ENCODE results near the gene SV2B. TPM values are rescaled to one million over a fixed set of nuclear protein-coding genes. Genes with fewer than 3 reads are reported as not detected.

SV2B gene
- total RNA-seq, 1 donor from 2014 or later = 1.6 TPM

- no peaks in the 10 kb centered on the region for H3K36me3 ChIP-seq (ENCODE audit: control insufficient read depth in 3 of 3, insufficient read depth in 3 of 3, low read length in 3 of 3)
- no peak overlapping the region for H3K27ac ChIP-seq (ENCODE audit: low read depth, low read length)
- no peaks in the 10 kb centered on the region for H3K9me3 ChIP-seq (ENCODE audit: control insufficient read depth in 3 of 3, low read length in 3 of 3)
- no peaks in the 10 kb centered on the region for H3K27me3 ChIP-seq (ENCODE audit: control insufficient read depth in 3 of 3, insufficient read depth in 3 of 3, low read length in 3 of 3)
- no peak overlapping the region for H3K9ac ChIP-seq (ENCODE audit: low read depth in 1 of 3, low read length in 3 of 3)
- H3K4me1 ChIP-seq (ENCODE audit: control insufficient read depth in 3 of 3, insufficient read depth in 3 of 3, low read length in 3 of 3) = no peaks in the 10 kb centered on the region
- H3K4me3 ChIP-seq (ENCODE audit: low read length in 3 of 3) = no peak overlapping the region
Observed at GRCh38 chr15:91200101-91200754, 100.2 kb downstream of the SV2B start.

GRCh38 chr15:91202510-91203102 is 102.5 kb downstream of the SV2B start:
- Histone ChIP-seq H3K9me3 (ENCODE audit: control insufficient read depth in 3 of 3, low read length in 3 of 3) (no peaks in the 10 kb centered on the region), H3K9ac (ENCODE audit: low read depth in 1 of 3, low read length in 3 of 3) (no peak overlapping the region), H3K36me3 (ENCODE audit: control insufficient read depth in 3 of 3, insufficient read depth in 3 of 3, low read length in 3 of 3) (no peaks in the 10 kb centered on the region), H3K4me1 (ENCODE audit: control insufficient read depth in 3 of 3, insufficient read depth in 3 of 3, low read length in 3 of 3) (no peaks in the 10 kb centered on the region), H3K27me3 (ENCODE audit: control insufficient read depth in 3 of 3, insufficient read depth in 3 of 3, low read length in 3 of 3) (no peaks in the 10 kb centered on the region), H3K27ac (ENCODE audit: low read depth, low read length) (no peak overlapping the region), H3K4me3 (ENCODE audit: low read length in 3 of 3) (no peak overlapping the region)

- Histone ChIP-seq H3K9ac (ENCODE audit: low read depth in 1 of 3, low read length in 3 of 3) (no peak overlapping the region), H3K27ac (ENCODE audit: low read depth, low read length) (no peak overlapping the region), H3K9me3 (ENCODE audit: control insufficient read depth in 3 of 3, low read length in 3 of 3) (no peaks in the 10 kb centered on the region), H3K4me1 (ENCODE audit: control insufficient read depth in 3 of 3, insufficient read depth in 3 of 3, low read length in 3 of 3) (no peaks in the 10 kb centered on the region), H3K36me3 (ENCODE audit: control insufficient read depth in 3 of 3, insufficient read depth in 3 of 3, low read length in 3 of 3) (no peaks in the 10 kb centered on the region), H3K4me3 (ENCODE audit: low read length in 3 of 3) (no peak overlapping the region), H3K27me3 (ENCODE audit: control insufficient read depth in 3 of 3, insufficient read depth in 3 of 3, low read length in 3 of 3) (no peaks in the 10 kb centered on the region)
Observed at GRCh38 chr15:91203619-91204203, 103.7 kb downstream of the SV2B start.

- no peaks in the 10 kb centered on the region for H3K4me1 ChIP-seq (ENCODE audit: control insufficient read depth in 3 of 3, insufficient read depth in 3 of 3, low read length in 3 of 3)
- H3K9ac ChIP-seq (ENCODE audit: low read depth in 1 of 3, low read length in 3 of 3) = no peak overlapping the region
- H3K27me3 ChIP-seq (ENCODE audit: control insufficient read depth in 3 of 3, insufficient read depth in 3 of 3, low read length in 3 of 3) = peaks cover 0 to 4% (median 0%) of the 10 kb centered on the region in 3 donors
- no peaks in the 10 kb centered on the region for H3K36me3 ChIP-seq (ENCODE audit: control insufficient read depth in 3 of 3, insufficient read depth in 3 of 3, low read length in 3 of 3)
- H3K27ac ChIP-seq (ENCODE audit: low read depth, low read length) = no peak overlapping the region
- peaks cover 0 to 2% (median 0%) of the 10 kb centered on the region in 3 donors for H3K9me3 ChIP-seq (ENCODE audit: control insufficient read depth in 3 of 3, low read length in 3 of 3)
- no peak overlapping the region for H3K4me3 ChIP-seq (ENCODE audit: low read length in 3 of 3)
Observed at GRCh38 chr15:91208371-91208770, 108.3 kb downstream of the SV2B start.

GRCh38 chr15:91209318-91209717 is 109.3 kb downstream of the SV2B start:
- Histone ChIP-seq H3K27ac (ENCODE audit: low read depth, low read length) (no peak overlapping the region), H3K27me3 (ENCODE audit: control insufficient read depth in 3 of 3, insufficient read depth in 3 of 3, low read length in 3 of 3) (peaks cover 0 to 4% (median 0%) of the 10 kb centered on the region in 3 donors), H3K9ac (ENCODE audit: low read depth in 1 of 3, low read length in 3 of 3) (no peak overlapping the region), H3K4me1 (ENCODE audit: control insufficient read depth in 3 of 3, insufficient read depth in 3 of 3, low read length in 3 of 3) (no peaks in the 10 kb centered on the region), H3K9me3 (ENCODE audit: control insufficient read depth in 3 of 3, low read length in 3 of 3) (peaks cover 0 to 2% (median 0%) of the 10 kb centered on the region in 3 donors), H3K36me3 (ENCODE audit: control insufficient read depth in 3 of 3, insufficient read depth in 3 of 3, low read length in 3 of 3) (no peaks in the 10 kb centered on the region), H3K4me3 (ENCODE audit: low read length in 3 of 3) (no peak overlapping the region)

DNA sequence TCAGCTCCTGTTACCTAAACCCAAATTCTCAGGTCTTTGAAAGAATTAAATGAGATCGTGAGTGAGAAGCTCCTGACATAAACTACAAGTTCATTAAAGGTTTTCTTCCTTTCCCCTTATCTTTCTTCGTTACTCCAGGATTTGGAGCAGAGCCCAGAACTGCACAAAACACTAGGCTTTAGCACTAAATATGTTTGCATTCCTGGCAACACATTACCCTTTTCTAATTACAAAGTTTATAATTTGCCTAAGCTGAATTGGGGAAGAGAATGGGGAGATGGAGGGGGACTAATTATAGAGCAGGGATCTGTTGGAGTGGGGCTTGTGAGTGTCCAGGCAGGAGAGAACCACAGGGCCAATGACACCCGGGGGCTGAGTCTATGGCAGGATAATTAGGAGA is 109.7 kb downstream of the SV2B start:
- Histone ChIP-seq H3K27me3 (ENCODE audit: control insufficient read depth in 3 of 3, insufficient read depth in 3 of 3, low read length in 3 of 3) (peaks cover 0 to 4% (median 0%) of the 10 kb centered on the region in 3 donors), H3K9me3 (ENCODE audit: control insufficient read depth in 3 of 3, low read length in 3 of 3) (peaks cover 0 to 2% (median 0%) of the 10 kb centered on the region in 3 donors), H3K9ac (ENCODE audit: low read depth in 1 of 3, low read length in 3 of 3) (no peak overlapping the region), H3K27ac (ENCODE audit: low read depth, low read length) (no peak overlapping the region), H3K4me1 (ENCODE audit: control insufficient read depth in 3 of 3, insufficient read depth in 3 of 3, low read length in 3 of 3) (no peaks in the 10 kb centered on the region), H3K4me3 (ENCODE audit: low read length in 3 of 3) (no peak overlapping the region), H3K36me3 (ENCODE audit: control insufficient read depth in 3 of 3, insufficient read depth in 3 of 3, low read length in 3 of 3) (no peaks in the 10 kb centered on the region)

DNA sequence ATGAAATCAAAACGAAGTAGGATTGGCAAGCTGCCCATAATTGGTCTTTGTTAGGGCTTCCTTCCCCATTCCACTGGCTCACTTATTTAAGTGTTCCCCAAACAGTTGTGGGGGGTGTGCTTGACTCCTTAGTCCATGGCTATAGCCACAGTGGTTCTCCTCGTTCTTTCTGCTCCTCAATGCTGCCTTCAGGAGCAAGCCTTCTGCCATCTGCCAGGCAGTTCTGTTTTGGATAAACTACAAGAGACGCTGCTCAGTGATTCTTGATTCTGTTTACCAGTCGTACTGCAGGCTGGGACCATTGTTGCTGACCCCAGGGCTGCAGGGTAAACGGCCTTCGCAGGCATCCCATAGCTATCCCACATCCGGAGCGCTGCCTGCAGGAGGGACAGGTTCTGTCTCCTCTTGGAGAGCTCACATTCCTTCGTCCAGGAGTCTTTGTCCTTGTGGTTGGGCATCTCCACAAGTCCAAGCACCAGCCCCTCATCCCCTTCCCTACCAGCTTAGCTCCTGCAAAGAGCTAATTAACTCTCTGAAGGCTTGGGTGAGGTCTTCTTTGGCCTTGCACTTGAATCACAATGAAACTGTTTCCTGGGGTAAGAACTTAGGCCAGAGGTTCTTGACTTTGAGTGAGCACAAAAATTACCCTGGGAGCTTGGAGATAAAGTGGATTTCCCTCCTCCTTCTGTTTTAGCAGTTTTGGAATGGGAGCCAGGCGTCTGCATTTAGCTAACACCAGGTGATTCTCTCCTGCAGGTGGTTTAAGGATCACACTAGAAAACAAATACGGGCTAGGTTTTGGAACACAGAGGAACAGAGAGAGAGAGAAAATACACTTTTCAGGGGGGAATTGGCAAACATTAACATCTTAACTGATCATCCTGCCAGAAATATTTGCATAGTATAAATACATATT is 114.9 kb downstream of the SV2B start:
- Histone ChIP-seq H3K9ac (ENCODE audit: low read depth in 1 of 3, low read length in 3 of 3) (no peak overlapping the region), H3K27me3 (ENCODE audit: control insufficient read depth in 3 of 3, insufficient read depth in 3 of 3, low read length in 3 of 3) (no peaks in the 10 kb centered on the region), H3K27ac (ENCODE audit: low read depth, low read length) (no peak overlapping the region), H3K36me3 (ENCODE audit: control insufficient read depth in 3 of 3, insufficient read depth in 3 of 3, low read length in 3 of 3) (no peaks in the 10 kb centered on the region), H3K4me1 (ENCODE audit: control insufficient read depth in 3 of 3, insufficient read depth in 3 of 3, low read length in 3 of 3) (peaks cover 0 to 3% (median 0%) of the 10 kb centered on the region in 3 donors), H3K9me3 (ENCODE audit: control insufficient read depth in 3 of 3, low read length in 3 of 3) (peaks cover 0 to 2% (median 0%) of the 10 kb centered on the region in 3 donors), H3K4me3 (ENCODE audit: low read length in 3 of 3) (no peak overlapping the region)

DNA sequence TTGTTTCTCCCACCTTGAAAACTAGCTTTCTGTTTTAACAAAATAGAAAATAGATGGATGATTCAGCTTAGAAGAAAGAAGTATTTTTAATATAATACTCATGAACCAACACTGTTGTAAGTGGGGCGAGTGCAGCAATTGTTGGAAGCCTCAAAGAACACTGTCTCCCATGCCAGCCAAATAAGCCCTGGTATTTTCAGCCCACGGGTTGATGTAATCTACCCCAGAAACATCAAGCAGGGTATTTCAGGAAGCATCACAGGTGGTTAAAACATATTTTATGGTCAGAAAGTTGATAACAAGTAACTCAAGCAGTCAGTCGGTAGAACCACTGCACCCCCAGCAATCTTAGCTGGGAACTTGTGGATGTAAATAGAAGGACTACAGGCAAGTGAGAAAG is 115.9 kb downstream of the SV2B start:
- H3K4me3 ChIP-seq (ENCODE audit: low read length in 3 of 3) = no peak overlapping the region
- peaks cover 0 to 3% (median 0%) of the 10 kb centered on the region in 3 donors for H3K4me1 ChIP-seq (ENCODE audit: control insufficient read depth in 3 of 3, insufficient read depth in 3 of 3, low read length in 3 of 3)
- no peaks in the 10 kb centered on the region for H3K27me3 ChIP-seq (ENCODE audit: control insufficient read depth in 3 of 3, insufficient read depth in 3 of 3, low read length in 3 of 3)
- H3K9ac ChIP-seq (ENCODE audit: low read depth in 1 of 3, low read length in 3 of 3) = peak overlapping the region in 1 of 3 donors; percentile 25
- H3K9me3 ChIP-seq (ENCODE audit: control insufficient read depth in 3 of 3, low read length in 3 of 3) = peaks cover 0 to 2% (median 0%) of the 10 kb centered on the region in 3 donors
- no peak overlapping the region for H3K27ac ChIP-seq (ENCODE audit: low read depth, low read length)
- H3K36me3 ChIP-seq (ENCODE audit: control insufficient read depth in 3 of 3, insufficient read depth in 3 of 3, low read length in 3 of 3) = no peaks in the 10 kb centered on the region

- no peaks in the 10 kb centered on the region for H3K36me3 ChIP-seq (ENCODE audit: control insufficient read depth in 3 of 3, insufficient read depth in 3 of 3, low read length in 3 of 3)
- H3K9me3 ChIP-seq (ENCODE audit: control insufficient read depth in 3 of 3, low read length in 3 of 3) = no peaks in the 10 kb centered on the region
Observed at GRCh38 chr15:91219206-91219605, 119.1 kb downstream of the SV2B start.

More at GRCh38 chr15:91219206-91219605, 119.1 kb downstream of the SV2B start:
- Histone ChIP-seq H3K27ac (ENCODE audit: low read depth, low read length) (no peak overlapping the region), H3K27me3 (ENCODE audit: control insufficient read depth in 3 of 3, insufficient read depth in 3 of 3, low read length in 3 of 3) (peaks cover 0 to 4% (median 0%) of the 10 kb centered on the region in 3 donors), H3K4me1 (ENCODE audit: control insufficient read depth in 3 of 3, insufficient read depth in 3 of 3, low read length in 3 of 3) (peaks cover 0 to 4% (median 3%) of the 10 kb centered on the region in 3 donors), H3K9ac (ENCODE audit: low read depth in 1 of 3, low read length in 3 of 3) (no peak overlapping the region), H3K4me3 (ENCODE audit: low read length in 3 of 3) (no peak overlapping the region)

Data from skeletal muscle tissue (tissue), 4 donors.